GM12874 (cell line): ENCODE results near the gene ACHE.

Experiments used
- TF ChIP-seq, protein P1 (sequence below): IDR thresholded peaks from 2 replicates; pipeline ENCODE4 v1.5.1; 2011; ENCODE audit warnings: low read depth, mild to moderate bottlenecking, control low read depth, low read length, moderate library complexity; ENCODE audit not compliant: insufficient read depth

Gene ACHE

DNA sequence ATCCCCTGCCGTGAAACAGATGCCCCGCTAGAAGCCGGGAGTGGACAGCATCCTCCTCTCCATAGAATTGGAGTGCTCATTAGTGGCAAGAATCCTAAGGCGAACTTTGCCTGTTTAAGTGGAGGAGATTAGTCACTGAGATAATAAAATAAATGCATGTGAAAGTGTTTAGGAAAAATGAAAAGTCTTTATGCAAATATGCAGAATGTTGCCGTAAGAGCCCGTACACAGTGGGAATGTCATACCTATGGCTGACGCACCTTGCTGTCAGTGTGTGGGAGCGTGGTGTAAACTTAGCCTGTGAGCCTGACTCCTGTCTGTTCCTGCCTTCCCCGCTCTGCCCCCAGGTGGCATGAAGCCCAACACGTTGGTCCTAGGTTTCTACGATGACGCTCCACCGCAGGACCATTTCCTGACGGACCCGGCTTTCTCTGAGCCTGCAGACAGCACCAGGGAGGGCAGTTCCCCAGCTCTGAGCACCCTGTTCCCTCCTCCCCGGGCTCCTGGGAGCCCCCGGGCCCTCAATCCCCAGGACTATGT is 30.2 kb downstream of the ACHE start:
- TF ChIP-seq, protein P1, sequence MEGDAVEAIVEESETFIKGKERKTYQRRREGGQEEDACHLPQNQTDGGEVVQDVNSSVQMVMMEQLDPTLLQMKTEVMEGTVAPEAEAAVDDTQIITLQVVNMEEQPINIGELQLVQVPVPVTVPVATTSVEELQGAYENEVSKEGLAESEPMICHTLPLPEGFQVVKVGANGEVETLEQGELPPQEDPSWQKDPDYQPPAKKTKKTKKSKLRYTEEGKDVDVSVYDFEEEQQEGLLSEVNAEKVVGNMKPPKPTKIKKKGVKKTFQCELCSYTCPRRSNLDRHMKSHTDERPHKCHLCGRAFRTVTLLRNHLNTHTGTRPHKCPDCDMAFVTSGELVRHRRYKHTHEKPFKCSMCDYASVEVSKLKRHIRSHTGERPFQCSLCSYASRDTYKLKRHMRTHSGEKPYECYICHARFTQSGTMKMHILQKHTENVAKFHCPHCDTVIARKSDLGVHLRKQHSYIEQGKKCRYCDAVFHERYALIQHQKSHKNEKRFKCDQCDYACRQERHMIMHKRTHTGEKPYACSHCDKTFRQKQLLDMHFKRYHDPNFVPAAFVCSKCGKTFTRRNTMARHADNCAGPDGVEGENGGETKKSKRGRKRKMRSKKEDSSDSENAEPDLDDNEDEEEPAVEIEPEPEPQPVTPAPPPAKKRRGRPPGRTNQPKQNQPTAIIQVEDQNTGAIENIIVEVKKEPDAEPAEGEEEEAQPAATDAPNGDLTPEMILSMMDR, result 0 out of 2 replicates have a peak, but pooled peaks have one; percentile 5

DNA sequence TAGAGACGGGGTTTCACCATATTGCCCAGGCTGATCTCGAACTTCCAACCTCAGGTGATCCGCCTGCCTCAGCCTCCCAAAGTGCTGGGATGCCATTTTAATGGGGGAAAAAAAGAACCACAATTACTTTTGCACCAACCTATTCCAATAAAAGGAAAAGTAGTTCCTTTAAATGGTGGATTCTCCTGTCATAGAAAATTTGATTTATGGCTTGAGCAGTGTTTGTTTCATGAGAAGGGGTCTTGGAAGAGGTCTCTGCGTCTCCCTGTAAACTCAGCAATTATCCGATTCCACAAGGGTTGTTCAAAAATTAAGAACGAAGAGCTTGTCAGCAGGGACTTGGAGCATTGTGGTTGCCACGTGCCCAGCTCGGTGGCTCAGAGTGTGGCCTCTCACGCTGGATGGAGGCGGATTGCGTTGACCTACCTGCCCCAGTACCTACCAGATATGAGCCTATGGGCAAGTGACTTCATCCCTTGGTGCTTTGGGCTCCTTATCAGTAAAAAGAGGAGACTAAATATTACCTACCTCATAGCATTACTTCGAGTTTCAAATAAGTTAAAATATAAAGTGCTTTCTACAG is 31.3 kb downstream of the ACHE start:
- TF ChIP-seq, protein P1, result no peak

DNA sequence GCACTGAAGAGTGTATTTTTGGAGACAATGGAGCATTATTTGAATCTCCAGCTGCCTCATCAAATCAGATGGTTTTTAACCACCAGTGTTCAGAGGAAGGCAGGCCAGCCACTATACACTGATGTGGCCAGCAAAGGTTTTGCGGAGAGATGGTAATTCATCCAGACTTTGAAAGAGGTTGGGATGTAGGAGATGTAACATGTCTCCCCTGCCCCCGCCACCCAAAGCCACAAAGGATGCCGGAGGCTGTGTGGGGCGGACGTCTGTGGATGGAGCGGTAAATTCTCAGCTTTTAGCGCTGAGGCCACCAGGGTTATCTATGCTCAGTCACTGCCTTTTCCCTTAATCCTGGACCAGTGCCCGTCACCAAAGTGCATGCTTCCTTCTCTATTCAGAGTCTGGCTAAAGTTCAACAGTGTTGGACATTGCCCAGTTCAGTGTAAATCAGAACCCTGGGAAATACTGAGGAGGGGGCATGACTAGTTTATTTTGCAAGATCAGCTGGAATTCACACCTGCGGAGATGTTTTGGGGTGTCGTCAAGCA is 32.2 kb downstream of the ACHE start:
- TF ChIP-seq, protein P1, result no peak

DNA sequence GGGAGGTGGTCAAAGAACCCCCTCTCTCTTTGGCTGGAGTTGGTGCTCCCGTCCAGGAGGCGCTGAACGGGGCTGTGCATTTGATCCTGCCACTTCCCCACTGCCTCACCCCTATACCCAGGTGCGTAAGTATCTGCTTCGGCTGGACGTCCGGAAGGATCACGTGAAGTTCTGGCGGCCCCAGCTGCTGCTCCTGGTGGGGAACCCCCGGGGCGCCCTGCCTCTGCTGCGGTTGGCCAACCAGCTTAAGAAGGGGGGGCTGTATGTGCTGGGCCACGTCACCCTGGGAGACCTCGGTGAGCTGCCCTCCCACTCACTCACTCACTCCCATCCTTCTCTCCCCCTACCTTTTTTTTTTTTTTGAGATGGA is 34.1 kb downstream of the ACHE start:
- TF ChIP-seq, protein P1, result no peak

DNA sequence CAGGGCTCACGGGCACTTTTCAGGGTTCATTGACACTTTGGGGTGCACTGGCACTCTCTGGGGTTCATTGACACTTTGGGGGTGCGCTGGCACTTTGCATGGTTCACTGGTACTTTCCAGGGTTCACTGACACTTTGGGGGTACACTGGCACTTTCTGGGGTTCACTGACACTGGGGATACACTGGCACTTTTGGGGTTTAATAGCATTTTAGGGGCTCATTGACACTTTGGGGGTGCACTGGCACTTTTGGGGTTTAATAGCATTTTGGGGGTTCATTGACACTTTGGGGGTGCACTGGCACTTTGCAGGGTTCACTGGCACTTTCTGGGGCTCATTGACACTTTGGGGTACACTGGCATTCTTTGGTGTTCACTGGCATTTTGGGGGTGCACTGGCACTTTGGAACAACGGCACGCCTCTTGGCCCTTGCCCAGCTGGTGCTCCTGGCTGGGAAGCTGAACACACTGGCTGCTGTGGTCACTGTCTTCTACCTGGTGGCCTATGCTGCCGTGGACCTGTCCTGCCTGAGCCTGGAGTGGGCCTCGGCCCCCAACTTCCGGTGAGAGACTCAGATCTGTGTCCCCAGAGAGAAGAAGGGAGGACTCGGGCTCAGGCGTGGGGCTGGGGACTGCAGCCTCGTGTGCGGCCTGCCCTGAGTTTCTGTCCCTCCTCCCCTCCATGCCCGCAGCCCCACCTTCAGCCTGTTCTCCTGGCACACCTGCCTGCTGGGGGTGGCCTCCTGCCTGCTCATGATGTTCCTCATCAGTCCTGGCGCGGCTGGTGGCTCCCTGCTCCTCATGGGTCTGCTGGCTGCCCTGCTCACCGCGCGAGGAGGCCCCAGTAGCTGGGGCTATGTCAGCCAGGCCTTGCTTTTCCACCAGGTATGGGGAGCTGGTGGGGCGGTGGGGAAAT is 34.7 kb downstream of the ACHE start:
- TF ChIP-seq, protein P1, result no peak

DNA sequence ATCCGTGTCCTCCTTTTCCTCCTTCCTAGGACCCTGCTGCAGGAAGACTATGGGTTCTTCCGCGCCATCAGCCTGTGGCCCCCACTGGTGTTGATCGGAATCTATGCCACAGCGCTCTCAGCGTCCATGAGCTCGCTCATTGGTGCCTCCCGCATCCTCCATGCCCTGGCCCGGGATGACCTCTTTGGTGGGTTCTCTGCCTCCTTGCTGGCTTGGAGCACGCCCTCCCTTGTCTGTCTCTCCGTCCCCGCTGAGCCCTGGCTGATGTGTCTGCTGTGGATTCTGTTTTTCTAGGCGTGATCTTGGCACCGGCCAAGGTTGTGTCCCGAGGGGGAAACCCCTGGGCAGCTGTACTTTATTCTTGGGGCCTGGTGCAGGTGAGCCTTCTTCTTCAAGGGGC is 35.8 kb downstream of the ACHE start:
- TF ChIP-seq, protein P1, result no peak

DNA sequence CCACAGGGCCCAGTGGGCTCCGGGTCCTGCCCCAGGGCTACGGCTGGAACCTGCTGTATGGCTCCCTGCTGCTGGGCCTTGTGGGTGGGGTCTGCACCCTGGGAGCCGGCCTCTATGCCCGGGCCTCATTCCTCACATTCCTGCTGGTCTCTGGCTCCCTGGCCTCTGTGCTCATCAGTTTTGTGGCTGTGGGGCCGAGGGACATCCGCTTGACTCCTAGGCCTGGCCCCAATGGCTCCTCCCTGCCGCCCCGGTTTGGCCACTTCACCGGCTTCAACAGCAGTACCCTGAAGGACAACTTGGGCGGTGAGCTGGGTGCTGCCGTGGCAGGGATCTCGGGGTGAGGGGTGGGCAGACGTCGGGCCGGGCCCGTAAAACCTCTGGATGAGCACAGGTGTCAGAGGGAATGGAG is 38.8 kb downstream of the ACHE start:
- TF ChIP-seq, protein P1, result no peak
